NCI-H2196 (cell line): Measurements from ENCODE around the gene PCDH1.
"Not testable (repeated sequence)": the region's sequence is repeated elsewhere in the genome, so short reads cannot be mapped to it uniquely, and the experiment has no call there.

Source experiments
- DNase-seq: peaks from one replicate; lab custom pipeline; 2025; ENCODE audit not compliant: unreplicated experiment; lab: John Stamatoyannopoulos, UW

Gene PCDH1

GRCh38 chr5:141902015-141902814 is 24.0 kb upstream of the PCDH1 start:
- DNase-seq: no peak

- no peak for DNase-seq
Measured at GRCh38 chr5:141898448-141899049, 20.3 kb upstream of the PCDH1 start.

GRCh38 chr5:141897425-141897824 is 19.2 kb upstream of the PCDH1 start:
- no peak for DNase-seq

GRCh38 chr5:141890429-141890828 is 12.2 kb upstream of the PCDH1 start:
- DNase-seq: not testable (repeated sequence)

GRCh38 chr5:141889282-141889871 is 11.2 kb upstream of the PCDH1 start:
- DNase-seq: no peak

- DNase-seq: no peak
Measured at GRCh38 chr5:141883892-141884318, 5.7 kb upstream of the PCDH1 start.

- DNase-seq: no peak
Measured at GRCh38 chr5:141883184-141883891, 5.1 kb upstream of the PCDH1 start.

GRCh38 chr5:141882594-141883183 is 4.5 kb upstream of the PCDH1 start:
- peak; percentile 57 for DNase-seq

GRCh38 chr5:141881886-141882285 is 3.7 kb upstream of the PCDH1 start:
- DNase-seq: no peak

GRCh38 chr5:141880961-141881801 is 3.0 kb upstream of the PCDH1 start:
- DNase-seq: no peak

- peak; percentile 21 for DNase-seq
Measured at GRCh38 chr5:141879941-141880738, 1.9 kb upstream of the PCDH1 start.

- DNase-seq: no peak
Measured at GRCh38 chr5:141879426-141879759, 1.2 kb upstream of the PCDH1 start.

GRCh38 chr5:141878711-141879425 is 658 bp upstream of the PCDH1 start:
- DNase-seq: peak; percentile 97

GRCh38 chr5:141877356-141878185 is 639 bp downstream of the PCDH1 start:
- peak; percentile 29 for DNase-seq

GRCh38 chr5:141876628-141877355 is 1.4 kb downstream of the PCDH1 start:
- DNase-seq: peak; percentile 36

- peak; percentile 40 for DNase-seq
Measured at GRCh38 chr5:141875795-141876627, 2.2 kb downstream of the PCDH1 start.
